HG03565 (cell line): ENCODE results near the gene EFHC2.
"Not testable (repeated sequence)": the region's sequence is repeated elsewhere in the genome, so short reads cannot be mapped to it uniquely, and the experiment has no call there.

ENCODE experiments used
- ATAC-seq: cut with Tn5 transposase; IDR thresholded peaks from one replicate; pipeline ENCODE4 v1.9.1; 2021; ENCODE audit warnings: mild to moderate bottlenecking, moderate library complexity; ENCODE audit not compliant: unreplicated experiment

EFHC2 gene

DNA sequence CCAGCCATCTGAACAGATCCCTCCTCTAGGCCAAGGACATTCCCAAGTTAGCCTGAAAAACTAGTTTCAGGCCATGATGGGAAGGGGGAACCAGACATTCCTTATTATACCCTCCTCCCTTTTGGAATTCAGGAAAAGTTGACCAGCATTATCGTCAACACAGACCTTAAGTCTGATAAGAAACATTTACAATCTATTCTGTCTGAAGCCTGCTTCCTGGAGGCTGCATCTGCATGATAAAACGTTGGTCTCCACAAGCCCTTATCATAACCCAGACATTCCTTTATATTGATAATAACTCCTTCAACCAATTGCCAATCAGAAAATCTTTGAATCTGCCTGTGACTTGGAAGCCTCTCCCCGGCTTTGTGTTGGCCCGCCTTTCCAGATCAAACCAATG lies 44.3 kb downstream of the EFHC2 start:
- no peak for ATAC-seq

DNA sequence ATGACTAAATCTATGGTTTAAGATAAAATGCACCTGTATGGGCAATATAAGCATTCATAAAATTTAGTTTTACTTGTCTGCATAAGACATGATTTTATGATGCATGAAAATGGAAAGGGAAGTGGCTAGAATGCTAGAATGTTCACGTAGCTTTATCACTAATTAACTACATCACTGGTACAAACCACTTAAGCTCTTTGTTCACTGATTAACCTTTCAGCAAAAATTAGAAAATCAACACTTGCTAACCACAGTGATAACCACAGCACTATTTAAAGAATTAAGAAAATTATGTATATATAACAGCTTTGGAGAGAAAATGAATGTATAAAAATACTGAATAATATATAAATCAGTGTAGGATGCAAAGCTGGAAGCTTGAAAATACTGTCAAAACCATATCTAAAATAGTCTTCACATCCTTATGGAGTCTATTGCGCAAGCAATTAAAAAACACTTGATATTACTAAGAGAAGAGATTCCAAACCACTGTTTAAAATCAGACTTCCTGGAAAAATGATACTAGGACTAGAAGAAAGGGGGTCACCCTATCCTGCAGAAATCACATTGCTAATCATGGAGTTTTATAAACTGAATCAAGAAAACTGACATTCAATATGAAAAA lies 51.9 kb downstream of the EFHC2 start:
- no peak for ATAC-seq

DNA sequence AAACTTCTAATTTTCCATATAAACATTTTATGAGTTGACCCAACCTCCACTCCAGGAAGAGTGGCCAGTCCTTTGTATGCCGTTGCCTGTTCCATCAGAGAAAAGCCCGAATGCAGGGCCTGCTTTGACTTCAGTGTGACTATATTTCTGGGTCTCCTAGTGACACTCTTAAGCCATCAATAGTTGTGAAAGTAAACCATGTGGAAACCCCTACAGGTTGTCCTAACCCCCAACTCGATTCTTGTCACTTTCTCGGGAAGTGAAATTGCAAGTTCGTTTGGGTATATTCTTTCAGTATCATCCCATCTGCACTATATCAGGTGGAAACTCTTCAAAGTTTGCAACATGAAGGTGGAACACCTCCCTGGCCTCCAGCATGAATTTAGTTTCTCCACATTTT lies 52.8 kb downstream of the EFHC2 start:
- no peak for ATAC-seq

DNA sequence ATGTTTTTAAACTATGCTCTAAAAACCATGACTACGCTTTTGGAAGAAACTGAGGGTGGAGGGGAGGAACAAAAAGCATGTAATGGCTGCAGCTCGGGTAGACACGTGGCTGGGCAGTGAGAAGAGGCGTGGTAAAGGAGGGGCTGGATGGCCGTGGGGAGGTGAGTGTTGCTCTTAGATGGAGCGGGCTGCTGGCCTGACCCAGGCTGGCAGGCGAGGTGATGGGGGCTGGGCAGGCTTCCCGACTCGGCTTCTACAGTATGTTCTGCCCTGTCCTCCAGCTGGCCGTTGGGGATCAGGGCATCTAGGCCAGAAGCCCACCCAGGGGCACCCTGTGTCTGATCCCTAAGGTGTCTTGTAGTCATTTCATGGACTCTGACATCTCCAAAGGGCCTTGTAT lies 60.7 kb downstream of the EFHC2 start:
- ATAC-seq: no peak

DNA sequence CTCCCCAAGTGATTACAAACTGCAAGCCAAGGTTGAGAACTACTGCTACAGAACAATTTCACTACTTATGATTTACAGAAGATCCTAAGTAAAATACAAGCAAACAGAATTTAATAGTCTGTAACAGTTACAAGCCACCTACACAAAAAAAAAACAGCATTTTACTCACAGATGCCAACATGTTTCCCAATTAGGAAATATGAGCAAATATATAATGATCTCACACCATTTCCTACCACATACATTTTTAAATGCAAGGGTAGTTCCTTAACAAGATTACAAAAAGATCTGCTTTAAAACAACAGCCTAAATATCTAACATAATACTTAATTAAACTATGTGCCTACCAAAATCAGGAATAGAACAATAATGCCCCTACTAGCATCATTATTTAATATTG lies 63.4 kb downstream of the EFHC2 start:
- ATAC-seq: no peak

DNA sequence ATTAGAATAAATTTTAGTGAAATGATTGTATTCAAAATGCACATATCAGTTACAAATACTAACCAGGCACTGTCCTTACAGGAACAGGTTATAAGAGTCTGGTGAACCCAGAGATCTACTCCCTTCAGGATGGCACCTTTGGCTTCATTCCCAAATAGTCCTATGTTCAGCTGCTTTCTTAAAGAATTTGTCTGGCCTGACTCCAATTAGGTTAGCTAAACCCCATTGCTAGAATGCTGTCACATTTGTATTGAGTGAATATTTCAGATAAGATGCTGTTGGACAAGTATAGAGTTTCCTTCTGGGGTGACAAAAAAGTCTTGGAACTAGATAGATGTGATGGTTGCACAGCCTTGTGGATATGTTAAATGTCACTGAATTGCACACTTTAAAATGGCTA lies 69.4 kb downstream of the EFHC2 start:
- ATAC-seq: no peak

DNA sequence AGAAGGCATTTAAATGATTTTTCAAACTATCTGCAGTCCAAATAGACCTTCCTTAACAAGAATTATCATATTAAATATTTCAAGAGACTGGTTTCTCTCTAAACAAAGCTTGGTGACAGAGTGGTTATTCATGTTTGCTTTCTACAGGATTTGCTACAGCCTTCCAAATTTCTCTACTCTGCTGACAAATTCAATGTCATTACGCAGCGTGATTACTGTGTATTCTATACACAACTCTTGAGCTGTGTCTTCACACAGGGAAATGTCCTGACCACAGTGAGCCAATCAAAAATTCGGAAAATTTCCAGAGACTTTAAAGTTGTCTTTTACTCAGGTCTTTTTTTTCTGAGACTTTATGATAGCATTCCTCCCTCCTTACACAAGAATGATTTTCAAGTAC lies 75.6 kb downstream of the EFHC2 start:
- ATAC-seq: no peak

DNA sequence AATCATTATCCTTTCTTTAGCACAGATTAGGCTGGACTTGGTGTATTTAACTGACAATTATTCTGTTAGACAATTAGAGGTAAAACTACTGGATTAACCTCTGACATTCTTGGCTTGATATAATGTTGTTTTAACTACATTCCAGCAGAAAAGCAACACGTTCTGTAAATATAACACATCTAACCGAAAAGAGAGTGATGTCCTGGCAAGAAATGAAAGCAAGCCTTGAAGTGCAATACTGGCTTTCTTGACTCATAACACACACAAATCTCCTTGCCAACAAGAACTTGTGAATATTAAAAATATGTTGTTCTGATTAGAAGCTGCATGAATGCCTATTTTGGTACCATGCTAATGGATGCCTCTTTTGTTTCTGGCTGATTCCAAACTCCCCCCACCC lies 76.4 kb downstream of the EFHC2 start:
- ATAC-seq: no peak

DNA sequence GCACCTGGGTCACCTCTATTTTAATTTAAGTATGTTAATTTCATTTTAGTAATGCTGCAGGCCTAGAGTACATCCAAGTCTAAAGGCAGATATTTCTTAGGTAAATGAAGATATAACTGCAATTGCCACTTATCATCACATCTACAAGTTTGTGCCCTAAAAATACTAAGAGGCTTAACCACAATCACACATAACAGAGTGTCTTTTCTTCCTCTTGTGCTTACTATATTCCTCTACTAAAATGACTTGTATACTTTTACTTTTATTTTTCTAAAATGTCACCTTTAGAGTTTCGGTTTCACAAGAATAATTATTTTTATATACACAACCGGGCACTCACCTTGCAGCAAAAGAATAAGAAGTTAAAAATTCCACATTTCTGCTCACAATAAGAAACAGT lies 77.9 kb downstream of the EFHC2 start:
- ATAC-seq: no peak

DNA sequence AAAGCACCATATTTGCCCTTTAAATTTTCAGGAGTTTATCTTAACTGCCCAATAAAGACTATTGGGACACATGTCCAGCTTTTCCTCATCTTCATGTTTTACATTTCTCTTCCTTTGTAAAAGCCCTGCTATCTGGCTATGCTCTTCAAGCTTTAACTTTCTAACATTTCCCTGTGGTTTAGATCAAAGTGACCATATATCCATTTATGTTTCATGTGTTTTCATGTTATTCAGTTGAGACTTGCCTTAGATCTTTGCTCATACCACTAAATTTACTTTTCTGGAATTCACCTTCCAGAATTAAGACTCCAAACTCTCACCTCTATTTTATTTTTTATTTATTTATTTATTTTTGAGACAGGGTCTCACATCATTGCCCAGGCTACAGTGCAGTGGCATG lies 78.5 kb downstream of the EFHC2 start:
- no peak for ATAC-seq

DNA sequence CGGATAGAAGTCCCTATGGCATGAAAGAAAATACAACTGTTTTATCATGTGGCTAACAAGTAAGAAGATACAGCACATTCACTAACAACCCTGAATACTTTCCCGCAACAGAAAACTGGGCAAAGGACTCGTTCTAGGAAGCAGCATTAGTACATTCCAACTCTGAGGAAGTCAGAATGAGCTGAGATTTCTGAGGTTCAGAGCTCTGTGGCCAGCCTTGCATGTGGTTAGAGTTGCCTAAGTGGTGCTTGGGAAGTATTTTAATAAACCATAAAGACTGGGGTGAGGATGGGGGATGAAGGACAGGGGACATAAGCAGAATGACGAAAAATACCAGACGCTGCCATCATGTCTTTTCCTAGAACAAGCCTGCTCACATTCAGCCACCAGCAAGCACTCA lies 82.2 kb downstream of the EFHC2 start:
- no peak for ATAC-seq

DNA sequence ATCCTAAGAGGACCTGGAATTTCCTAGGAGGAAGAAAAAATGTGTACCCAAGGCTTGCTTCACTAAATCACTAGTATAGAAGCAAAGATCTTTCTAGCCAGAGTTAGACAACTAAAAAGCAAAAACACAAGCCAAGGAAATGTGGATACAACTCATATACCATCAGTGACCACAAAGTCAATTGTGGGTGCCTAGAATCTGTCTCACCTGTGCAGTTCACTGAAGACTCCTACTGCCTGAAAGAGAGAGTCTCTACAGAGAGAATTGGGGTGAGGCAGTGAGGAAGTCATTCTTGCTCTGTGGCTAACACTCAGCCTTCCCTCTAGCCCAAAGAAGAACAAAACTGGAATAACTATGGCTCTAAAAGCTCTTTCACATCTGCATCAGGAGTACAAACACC lies 82.9 kb downstream of the EFHC2 start:
- ATAC-seq: no peak

DNA sequence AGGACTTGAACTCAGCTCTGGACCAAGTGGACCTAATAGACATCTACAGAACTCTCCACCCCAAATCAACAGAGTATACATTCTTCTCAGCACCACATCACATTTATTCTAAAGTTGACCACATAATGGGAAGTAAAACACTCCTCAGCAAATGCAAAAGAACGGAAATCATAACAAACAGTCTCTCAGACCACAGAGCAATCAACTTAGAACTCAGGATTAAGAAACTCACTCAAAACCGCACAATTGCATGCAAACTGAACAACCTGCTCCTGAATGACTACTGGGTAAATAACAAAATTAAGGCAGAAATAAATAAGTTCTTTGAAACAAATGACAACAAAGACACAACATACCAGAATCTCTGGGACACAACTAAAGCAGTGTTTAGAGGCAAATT lies 87.7 kb downstream of the EFHC2 start:
- ATAC-seq: not testable (repeated sequence)

DNA sequence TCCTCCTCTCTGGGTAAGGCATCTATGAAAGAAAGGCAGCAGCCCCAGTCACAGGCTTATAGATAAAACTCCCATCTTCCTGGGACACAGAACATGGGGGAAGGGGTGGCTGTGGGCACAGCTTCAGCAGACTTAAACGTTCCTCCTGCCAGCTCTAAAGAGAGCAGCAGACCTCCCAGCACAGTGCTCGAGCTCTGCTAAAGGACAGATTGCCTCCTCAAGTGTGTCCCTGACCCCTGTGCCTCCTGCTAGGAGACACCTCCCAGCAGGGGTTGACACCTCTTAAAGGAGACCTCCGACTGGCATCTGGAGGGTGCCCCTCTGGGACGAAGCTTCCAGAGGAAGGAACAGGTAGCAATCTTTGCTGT lies 89.9 kb downstream of the EFHC2 start:
- no peak for ATAC-seq

DNA sequence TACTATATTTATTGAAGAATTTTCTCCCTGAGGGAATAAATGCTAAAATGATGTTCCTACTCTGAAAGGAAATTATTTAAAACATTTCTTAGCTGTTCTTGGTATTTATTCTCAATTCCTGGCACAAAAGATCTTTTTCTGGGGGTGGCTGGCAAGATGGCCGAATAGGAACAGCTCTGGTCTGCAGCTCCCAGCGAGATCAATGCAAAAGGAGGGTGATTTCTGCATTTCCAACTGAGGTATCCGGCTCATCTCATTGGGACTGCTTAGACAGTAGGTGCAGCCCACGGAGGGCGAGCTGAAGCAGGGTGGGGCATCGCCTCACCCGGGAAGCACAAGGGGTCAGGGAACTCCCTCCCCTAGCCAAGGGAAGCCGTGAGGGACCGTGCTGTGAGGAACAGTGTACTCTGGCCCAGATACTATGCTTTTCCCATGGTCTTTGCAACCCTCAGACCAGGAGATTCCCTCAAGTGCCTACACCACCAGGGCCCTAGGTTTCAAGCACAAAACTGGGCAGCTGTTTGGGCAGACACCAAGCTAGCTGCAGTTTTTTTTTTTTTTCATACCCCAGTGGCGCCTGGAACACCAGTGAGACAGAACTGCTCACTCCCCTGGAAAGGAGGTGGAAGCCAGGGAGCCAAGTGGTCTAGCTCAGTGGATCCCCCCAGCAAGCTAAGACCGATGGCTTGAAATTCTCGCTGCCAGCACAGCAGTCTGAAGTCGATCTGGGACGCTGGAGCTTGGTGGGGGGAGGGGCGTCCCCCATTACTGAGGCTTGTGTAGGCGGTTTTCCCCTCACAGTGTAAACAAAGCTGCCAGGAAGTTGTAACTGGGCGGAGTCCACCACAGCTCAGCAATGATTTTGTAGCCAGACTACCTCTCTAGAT lies 90.5 kb downstream of the EFHC2 start:
- ATAC-seq: peak; percentile 63

DNA sequence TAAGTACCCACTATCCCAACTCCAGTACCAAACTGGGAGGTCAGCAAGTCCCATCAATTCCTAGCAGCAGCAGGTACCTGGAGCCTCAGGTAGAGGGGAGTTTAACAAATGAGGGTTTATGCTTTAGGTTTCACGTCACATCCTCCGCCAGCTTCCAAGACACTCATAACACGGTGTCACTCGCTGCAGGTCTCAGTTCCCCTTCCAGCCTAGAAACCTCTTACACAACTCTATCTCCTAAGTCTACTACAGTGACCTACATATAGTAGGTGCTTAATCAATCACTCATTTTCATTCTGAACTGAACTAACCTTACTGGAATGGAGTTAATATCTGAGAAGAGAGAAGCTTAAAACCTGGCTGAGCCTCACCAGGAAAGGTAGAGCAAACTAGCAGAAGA lies 96.0 kb downstream of the EFHC2 start:
- ATAC-seq: no peak

DNA sequence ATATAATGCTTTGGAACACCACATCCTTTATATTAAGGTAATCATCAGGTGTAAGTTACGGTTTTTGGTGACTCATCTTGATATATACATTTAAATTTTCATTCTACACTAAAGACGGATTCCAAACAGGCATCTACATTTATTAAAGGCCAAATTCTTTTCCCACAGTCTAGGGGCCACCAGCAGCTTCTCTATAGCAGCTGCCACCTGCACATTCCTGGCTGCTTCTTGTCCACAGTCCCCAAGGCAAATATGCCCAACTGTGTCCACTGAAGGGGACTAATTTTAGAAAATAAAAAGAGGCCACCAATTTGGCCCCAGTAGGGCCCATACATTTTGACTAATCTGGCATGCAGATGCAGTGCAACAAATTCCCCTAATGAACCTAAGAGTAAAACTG lies 96.6 kb downstream of the EFHC2 start:
- no peak for ATAC-seq

DNA sequence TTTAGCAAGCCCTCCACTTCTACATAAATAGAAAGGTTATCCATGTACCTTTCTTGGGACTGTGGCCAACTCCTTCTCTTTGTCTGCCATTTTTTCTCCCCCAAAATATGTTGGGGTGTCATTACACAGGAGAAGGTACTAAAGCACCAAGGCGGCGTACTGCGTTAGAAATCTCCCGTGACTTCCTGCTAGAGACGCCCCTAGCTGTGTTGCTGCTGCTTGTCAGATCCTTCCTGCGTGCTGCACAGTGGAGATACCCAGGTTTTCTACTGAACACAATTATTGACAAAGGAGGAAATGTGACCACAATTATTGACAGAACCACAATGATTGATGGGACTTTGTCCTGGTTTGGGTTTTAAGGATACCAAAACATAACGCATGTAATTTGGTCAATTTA lies 97.7 kb downstream of the EFHC2 start:
- ATAC-seq: no peak

DNA sequence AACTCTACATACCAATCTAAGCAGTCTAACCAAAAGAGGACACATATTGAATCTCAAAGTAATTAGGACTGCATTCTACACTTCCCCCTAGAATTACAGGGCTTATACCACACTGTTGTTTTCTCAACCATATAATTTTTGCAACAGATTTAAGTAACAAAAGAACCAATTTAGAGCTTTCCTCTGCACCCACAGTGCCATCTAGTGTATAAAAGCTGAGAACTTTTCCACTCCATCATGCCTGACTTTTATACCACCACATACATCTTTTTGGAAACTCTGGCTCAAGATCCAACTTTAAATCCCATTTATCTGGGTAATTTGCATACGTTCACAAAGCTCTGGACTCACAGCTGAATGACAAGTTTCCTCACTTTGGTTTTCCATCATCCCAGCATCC lies 99.5 kb downstream of the EFHC2 start:
- no peak for ATAC-seq

DNA sequence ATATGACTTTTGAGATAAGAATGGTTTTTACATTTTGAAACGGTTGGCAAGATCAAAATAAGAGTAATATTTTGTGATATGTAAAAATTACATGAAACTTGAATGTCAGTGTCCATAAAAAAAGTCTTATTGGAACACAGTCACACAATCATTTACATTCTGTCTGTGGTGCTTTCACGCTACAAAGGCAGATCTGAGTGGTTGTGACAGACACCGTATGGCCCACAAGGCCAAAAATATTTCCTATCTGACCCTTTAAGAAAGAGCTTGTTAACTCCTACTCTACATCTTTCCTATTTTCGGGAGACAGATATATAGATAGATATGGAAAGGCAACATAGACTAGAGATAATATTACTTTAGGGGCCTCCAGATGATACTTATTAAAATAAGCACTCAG lies 101.9 kb downstream of the EFHC2 start:
- ATAC-seq: no peak

DNA sequence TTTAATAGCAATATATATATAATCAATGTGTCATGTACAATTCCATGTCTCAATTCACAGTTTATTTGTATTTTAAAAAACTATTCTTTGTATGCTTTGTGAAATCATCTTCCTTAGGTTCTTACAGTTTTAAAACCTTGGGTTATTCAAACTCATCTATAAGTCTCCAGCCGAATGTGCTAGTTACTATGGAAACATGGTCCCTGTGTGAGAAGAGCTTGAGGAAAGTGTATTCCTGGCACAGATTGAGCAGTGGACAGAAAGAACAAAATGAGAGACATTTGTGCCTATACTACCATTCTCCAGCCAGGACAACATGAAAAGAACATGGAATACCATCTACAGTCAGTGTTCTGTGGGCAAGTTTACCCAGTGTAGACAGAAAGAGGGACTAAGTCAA lies 103.4 kb downstream of the EFHC2 start:
- ATAC-seq: no peak

DNA sequence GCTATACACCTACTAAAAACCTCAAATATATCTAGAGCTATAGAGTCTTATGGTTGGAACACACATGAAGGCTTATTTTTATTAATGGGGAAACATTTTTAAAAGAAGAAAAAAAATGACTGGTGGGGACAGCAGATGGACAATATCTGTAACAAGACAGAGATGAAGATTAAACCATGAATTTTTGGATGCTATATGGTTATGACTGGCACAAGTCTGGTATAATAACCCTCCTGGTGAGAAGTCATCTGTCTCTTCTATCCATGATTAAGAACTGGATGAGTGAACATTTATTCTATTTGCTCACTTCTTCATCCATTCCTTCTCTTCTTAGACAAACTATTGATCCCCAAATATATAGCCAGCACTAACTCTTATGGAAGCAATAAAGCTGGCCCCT lies 104.4 kb downstream of the EFHC2 start:
- ATAC-seq: no peak

DNA sequence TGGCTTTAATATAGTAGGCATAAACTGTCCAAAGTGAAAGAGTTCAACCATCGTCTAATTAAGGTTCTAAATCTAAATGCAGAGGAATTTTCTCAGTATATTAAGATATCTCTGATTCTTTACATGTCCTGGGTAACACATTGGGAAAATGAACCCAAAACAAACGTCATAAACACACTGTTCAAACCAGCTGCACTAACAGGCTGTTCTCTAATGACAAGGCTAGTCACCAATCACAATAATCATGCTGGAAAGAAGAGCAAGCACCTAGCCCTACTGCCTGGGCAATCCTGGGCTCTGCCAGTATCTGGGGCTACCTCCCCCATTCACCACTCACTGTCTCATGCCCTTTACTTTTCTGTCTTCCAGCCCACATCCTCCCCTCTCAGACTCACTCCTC lies 107.9 kb downstream of the EFHC2 start:
- no peak for ATAC-seq
